ENCODE measurements around the gene SYCP3.
"Not testable (repeated sequence)": the region's sequence is repeated elsewhere in the genome, so short reads cannot be mapped to it uniquely, and the experiment has no call there.

The SYCP3 gene

DNA sequence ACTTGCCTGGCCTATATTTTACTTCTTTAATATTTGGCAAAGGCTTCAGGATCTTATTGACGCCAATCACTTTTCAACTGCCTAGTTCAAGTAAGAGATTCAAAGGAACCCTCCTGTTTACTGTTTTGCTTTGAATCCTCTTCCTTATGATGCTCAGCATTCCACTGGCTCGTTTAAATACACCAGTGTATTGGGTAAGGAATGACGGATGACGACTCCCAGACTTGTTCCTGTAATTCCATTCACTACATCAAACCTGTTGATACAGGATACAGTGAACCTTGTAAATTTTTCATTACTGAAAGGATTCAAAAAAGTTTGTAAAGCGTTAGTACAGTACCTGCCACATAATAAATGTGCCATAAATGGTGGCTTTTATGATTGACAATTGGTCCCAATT is 1.7 kb upstream of the SYCP3 start:
- Histone ChIP-seq H3K4me3 (replicated peaks; ENCODE audit: low read depth, low read length) (no peak overlapping the region), H3K36me3 (ENCODE audit: control insufficient read depth, insufficient read depth, low read length) (no peaks in the 10 kb centered on the region), H3K27me3 (replicated peaks; ENCODE audit: control insufficient read depth, insufficient read depth, low read length) (no peaks in the 10 kb centered on the region)
- TF ChIP-seq, protein P1, sequence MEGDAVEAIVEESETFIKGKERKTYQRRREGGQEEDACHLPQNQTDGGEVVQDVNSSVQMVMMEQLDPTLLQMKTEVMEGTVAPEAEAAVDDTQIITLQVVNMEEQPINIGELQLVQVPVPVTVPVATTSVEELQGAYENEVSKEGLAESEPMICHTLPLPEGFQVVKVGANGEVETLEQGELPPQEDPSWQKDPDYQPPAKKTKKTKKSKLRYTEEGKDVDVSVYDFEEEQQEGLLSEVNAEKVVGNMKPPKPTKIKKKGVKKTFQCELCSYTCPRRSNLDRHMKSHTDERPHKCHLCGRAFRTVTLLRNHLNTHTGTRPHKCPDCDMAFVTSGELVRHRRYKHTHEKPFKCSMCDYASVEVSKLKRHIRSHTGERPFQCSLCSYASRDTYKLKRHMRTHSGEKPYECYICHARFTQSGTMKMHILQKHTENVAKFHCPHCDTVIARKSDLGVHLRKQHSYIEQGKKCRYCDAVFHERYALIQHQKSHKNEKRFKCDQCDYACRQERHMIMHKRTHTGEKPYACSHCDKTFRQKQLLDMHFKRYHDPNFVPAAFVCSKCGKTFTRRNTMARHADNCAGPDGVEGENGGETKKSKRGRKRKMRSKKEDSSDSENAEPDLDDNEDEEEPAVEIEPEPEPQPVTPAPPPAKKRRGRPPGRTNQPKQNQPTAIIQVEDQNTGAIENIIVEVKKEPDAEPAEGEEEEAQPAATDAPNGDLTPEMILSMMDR (IDR thresholded peaks at IDR 0.05; ENCODE audit: insufficient read depth, low read length, poor library complexity, severe bottlenecking), result no peak
- no peak for DNase-seq (ENCODE audit: extremely low read depth, insufficient read length)

DNA sequence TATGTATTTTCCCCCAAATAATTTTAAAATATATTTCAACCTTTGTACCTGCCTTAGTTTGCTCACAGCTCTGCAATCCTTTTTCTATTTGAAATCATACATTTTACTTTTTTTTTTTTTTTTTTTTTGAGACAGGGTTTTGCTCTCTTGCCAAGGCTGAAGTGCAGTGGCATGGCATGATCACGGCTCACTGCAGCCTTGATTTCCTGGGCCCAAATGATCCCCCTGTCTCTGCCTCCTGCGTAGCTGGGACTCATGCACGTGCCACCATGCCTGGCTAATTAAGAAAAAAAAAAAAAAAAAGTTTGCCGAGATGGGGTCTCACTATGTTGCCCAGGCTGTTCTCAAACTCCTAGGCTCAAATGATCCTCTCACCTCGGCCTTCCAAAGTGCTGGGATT is 1.3 kb upstream of the SYCP3 start:
- TF ChIP-seq, protein P1 (IDR thresholded peaks at IDR 0.05; ENCODE audit: insufficient read depth, low read length, poor library complexity, severe bottlenecking), result no peak
- H3K36me3 ChIP-seq (ENCODE audit: control insufficient read depth, insufficient read depth, low read length), result no peaks in the 10 kb centered on the region
- H3K4me3 ChIP-seq (replicated peaks; ENCODE audit: low read depth, low read length), result no peak overlapping the region
- H3K27me3 ChIP-seq (replicated peaks; ENCODE audit: control insufficient read depth, insufficient read depth, low read length), result no peaks in the 10 kb centered on the region
- no peak for DNase-seq (ENCODE audit: extremely low read depth, insufficient read length)

DNA sequence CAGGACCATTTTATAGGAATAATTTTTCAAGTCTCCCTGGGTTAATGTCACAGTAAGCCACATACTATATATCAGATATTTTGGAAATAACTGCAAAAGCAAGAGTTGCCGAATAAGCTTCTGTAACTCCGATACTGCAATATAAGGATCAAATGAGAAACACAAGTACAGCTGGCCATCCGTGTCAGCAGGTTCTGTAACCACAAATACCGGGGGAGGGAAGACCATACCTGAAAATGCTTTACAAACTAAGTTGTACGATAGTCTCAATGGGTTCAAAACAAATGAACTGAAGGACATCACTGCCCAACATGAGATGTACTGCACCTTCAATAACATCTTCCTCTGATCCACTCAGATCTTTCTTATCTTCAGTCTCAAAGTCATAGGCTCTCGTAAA is 1.8 kb downstream of the SYCP3 start:
- no peaks in the 10 kb centered on the region for H3K36me3 ChIP-seq (ENCODE audit: control insufficient read depth, insufficient read depth, low read length)

DNA sequence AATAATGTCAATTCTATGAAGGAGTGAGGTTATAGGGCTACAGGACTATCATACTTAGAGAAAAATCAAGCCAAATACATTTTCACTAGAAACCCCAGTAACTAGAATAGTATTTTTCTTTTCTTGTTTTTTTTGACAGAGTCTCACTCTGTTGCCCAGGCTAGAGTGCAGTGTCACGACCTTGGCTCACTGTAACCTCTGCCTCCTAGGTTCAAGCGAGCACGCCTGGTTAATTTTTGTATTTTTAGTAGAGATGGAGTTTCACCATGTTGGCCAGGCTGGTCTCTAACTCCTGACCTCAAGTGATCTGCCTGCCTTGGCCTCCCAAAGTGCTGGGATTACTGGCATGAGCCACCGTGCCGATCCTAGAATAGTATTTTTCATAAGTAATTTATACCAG is 4.8 kb downstream of the SYCP3 start:
- not testable (repeated sequence) for H3K27me3 ChIP-seq (replicated peaks; ENCODE audit: control insufficient read depth, insufficient read depth, low read length); H3K4me3 ChIP-seq (replicated peaks; ENCODE audit: low read depth, low read length); DNase-seq (ENCODE audit: extremely low read depth, insufficient read length); H3K36me3 ChIP-seq (ENCODE audit: control insufficient read depth, insufficient read depth, low read length)

More for the DNA sequence above, 1.8 kb downstream of the SYCP3 start:
- H3K27me3 ChIP-seq (replicated peaks; ENCODE audit: control insufficient read depth, insufficient read depth, low read length), result no peaks in the 10 kb centered on the region
- no peak overlapping the region for H3K4me3 ChIP-seq (replicated peaks; ENCODE audit: low read depth, low read length)
- no peak for DNase-seq (ENCODE audit: extremely low read depth, insufficient read length)
- TF ChIP-seq, protein P1 (IDR thresholded peaks at IDR 0.05; ENCODE audit: insufficient read depth, low read length, poor library complexity, severe bottlenecking), result no peak

DNA sequence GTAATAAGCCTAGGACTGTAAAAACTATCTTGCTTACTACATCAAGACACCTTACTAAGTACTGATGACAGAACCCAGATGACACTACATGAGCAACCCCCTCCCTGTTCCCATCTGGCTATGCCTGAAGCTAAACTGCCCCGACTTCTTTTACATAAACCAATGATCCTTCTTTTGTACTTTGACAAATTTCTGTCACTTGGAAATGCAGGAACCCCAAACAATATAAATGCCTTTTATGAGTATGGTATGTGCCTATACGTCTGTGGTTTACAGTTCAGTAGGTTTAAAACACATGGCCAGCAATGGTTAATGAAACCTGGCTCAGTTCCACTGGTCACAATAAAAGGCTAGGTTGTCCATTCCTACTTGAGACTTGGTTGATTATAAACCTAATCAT is 6.1 kb downstream of the SYCP3 start:
- no peaks in the 10 kb centered on the region for H3K27me3 ChIP-seq (replicated peaks; ENCODE audit: control insufficient read depth, insufficient read depth, low read length)
- no peak overlapping the region for H3K4me3 ChIP-seq (replicated peaks; ENCODE audit: low read depth, low read length)
- TF ChIP-seq, protein P1 (IDR thresholded peaks at IDR 0.05; ENCODE audit: insufficient read depth, low read length, poor library complexity, severe bottlenecking), result no peak
- DNase-seq (ENCODE audit: extremely low read depth, insufficient read length), result no peak
- no peaks in the 10 kb centered on the region for H3K36me3 ChIP-seq (ENCODE audit: control insufficient read depth, insufficient read depth, low read length)

DNA sequence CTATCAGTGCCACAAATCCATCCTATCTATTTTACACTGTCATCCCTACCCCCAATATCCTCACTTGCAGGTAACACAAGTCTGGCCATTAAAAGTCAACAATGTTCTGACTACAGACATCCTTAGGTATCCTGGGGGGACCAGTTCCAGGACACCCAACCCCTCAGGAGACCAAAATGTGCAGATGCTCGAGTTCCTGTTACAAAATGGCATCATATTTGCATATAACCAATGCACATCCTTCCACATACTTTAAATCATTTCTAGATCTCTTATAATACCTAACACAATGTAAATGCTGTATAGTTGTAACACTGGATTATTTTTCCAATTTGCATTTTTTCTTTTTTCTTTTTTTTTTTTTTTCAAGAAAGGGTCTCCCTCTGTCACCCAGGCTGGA is 6.9 kb downstream of the SYCP3 start:
- H3K36me3 ChIP-seq (ENCODE audit: control insufficient read depth, insufficient read depth, low read length), result no peaks in the 10 kb centered on the region
- no peak for DNase-seq (ENCODE audit: extremely low read depth, insufficient read length)
- no peak overlapping the region for H3K4me3 ChIP-seq (replicated peaks; ENCODE audit: low read depth, low read length)
- no peaks in the 10 kb centered on the region for H3K27me3 ChIP-seq (replicated peaks; ENCODE audit: control insufficient read depth, insufficient read depth, low read length)
- TF ChIP-seq, protein P1 (IDR thresholded peaks at IDR 0.05; ENCODE audit: insufficient read depth, low read length, poor library complexity, severe bottlenecking), result no peak
